Thoracic aorta (tissue), 2 donors: Measurements from ENCODE around the gene IPPK. TPM values are rescaled to one million over a fixed set of nuclear protein-coding genes. Genes with fewer than 3 reads are reported as not detected.

ENCODE experiments used
- ATAC-seq: fragments of 150-250 bp; one replicate; pipeline ENCODE4 v1.8.0; 2017; ENCODE audit warnings: low read depth; ENCODE audit not compliant: insufficient number of reproducible peaks, low FRiP score
- DNase-seq: peaks from one replicate; pipeline ENCODE4 v3.0.0-alpha.2; 2020; ENCODE audit warnings: low spot score
- H3K27ac ChIP-seq, 2 donors: fragments of 200-600 bp; sonication (generic); 1 replicate in 1 of 2; 2 replicates in 1 of 2; pipeline ENCODE4 v1.5.1; 2016; ENCODE audit warnings: mild to moderate bottlenecking in 2 of 2, moderate library complexity in 2 of 2
- H3K27me3 ChIP-seq: fragments of 200-600 bp; sonication (generic); replicated peaks from 2 replicates; pipeline ENCODE4 v1.6.0; 2016; ENCODE audit warnings: mild to moderate bottlenecking; ENCODE audit not compliant: insufficient read depth
- H3K36me3 ChIP-seq: fragments of 200-600 bp; sonication (generic); one replicate; pipeline ENCODE4 v1.5.1; 2016
- H3K4me1 ChIP-seq, 2 donors: fragments of 200-600 bp; sonication (generic); 1 replicate in 1 of 2; 2 replicates in 1 of 2; pipeline versions ENCODE4 v1.5.1 to v1.6.0; 2016; ENCODE audit warnings: low read depth in 2 of 2, mild to moderate bottlenecking in 1 of 2; ENCODE audit not compliant: control insufficient read depth in 1 of 2
- H3K4me3 ChIP-seq: fragments of 200-600 bp; sonication (generic); 2 replicates; pipeline ENCODE4 v1.5.1; 2016; ENCODE audit warnings: mild to moderate bottlenecking
- H3K9me3 ChIP-seq: fragments of 200-600 bp; sonication (generic); 2 replicates; pipeline ENCODE4 v1.5.1; 2016
- CTCF ChIP-seq: fragments of 200-600 bp; sonication (generic); IDR thresholded peaks from one replicate; pipeline ENCODE4 v1.5.1; 2019; ENCODE audit warnings: antibody characterized with exemption
- total RNA-seq, 2 donors: library from RNA; depleted of rRNA; stranded (reverse); fragments of >200 nt; gene quantifications; one replicate each; pipeline versions ENCODE4 v1.1.0 to v1.2.3, GENCODE V29; 2016

Gene IPPK
- total RNA-seq, 2 donors from 2014 or later: 6.9 to 11.7 TPM

- H3K4me3 ChIP-seq: no peak overlapping the region
- H3K4me1 ChIP-seq: peaks cover 43 to 63% of the 10 kb centered on the region in 2 donors
- DNase-seq (no peak), ATAC-seq (no peak)
- H3K27me3 ChIP-seq: no peaks in the 10 kb centered on the region
- no peak overlapping the region for H3K27ac ChIP-seq
- TF ChIP-seq CTCF: no peak
- H3K9me3 ChIP-seq: no peaks in the 10 kb centered on the region
- peaks cover 18% of the 10 kb centered on the region for H3K36me3 ChIP-seq
These were observed 56.4 kb downstream of the IPPK start for GRCh38 chr9:92613268-92614122.

GRCh38 chr9:92612816-92613215 lies 57.1 kb downstream of the IPPK start:
- ATAC-seq: no peak
- Histone ChIP-seq H3K9me3 (no peaks in the 10 kb centered on the region), H3K27me3 (no peaks in the 10 kb centered on the region), H3K4me1 (peaks cover 43 to 63% of the 10 kb centered on the region in 2 donors), H3K4me3 (no peak overlapping the region), H3K27ac (no peak overlapping the region), H3K36me3 (peaks cover 18% of the 10 kb centered on the region)
- TF ChIP-seq CTCF: no peak
- DNase-seq: no peak

GRCh38 chr9:92612292-92612691 lies 57.6 kb downstream of the IPPK start:
- ATAC-seq: no peak
- TF ChIP-seq CTCF: no peak
- Histone ChIP-seq H3K27ac (no peak overlapping the region), H3K4me1 (peaks cover 45 to 63% of the 10 kb centered on the region in 2 donors), H3K36me3 (peaks cover 18% of the 10 kb centered on the region), H3K4me3 (no peak overlapping the region), H3K27me3 (no peaks in the 10 kb centered on the region), H3K9me3 (no peaks in the 10 kb centered on the region)
- DNase-seq: no peak

DNA sequence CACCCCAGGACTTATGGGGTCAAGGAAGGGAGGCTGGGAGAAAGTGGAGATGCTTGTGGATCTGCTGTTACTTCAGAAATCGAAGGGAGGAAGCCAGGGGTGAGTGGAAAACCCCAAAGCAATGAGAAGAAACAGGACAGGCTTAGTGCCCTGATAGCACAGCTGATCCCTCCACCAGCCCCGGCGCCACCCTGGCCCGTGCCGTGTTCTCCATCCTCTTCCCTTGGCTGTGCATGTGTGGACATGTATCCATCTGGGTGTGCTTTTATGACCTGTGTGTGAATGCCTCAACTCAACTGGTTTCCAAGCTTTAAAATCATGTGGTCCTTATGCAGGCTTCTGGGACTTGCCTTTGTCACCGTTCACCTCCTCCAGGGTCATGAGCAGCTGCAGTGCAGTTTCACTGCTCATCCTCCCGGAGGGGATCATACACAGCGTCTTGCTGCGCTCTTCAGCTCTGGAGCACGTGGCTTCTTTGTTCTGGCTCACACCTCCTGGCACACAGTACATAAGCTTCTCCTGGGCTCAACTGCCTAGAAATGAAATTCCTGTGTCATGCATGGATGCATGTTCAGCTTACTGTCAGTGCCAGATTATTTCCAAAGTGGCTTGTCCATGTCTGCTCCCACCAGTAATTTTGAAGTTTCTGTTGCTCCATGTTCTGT lies 58.2 kb downstream of the IPPK start:
- TF ChIP-seq CTCF: no peak
- Histone ChIP-seq H3K36me3 (peaks cover 18% of the 10 kb centered on the region), H3K27me3 (no peaks in the 10 kb centered on the region), H3K27ac (no peak overlapping the region), H3K4me3 (no peak overlapping the region), H3K9me3 (no peaks in the 10 kb centered on the region), H3K4me1 (peaks cover 42 to 62% of the 10 kb centered on the region in 2 donors)
- no peak for DNase-seq
- ATAC-seq: no peak
